Testis (tissue), 3 donors: ENCODE data around the gene BLMH. TPM values are rescaled to one million over a fixed set of nuclear protein-coding genes. Genes with fewer than 3 reads are reported as not detected.

ENCODE experiments used
- DNase-seq: peaks from one replicate; pipeline ENCODE4 v3.0.0-alpha.2; 2019
- H3K27ac ChIP-seq, 2 donors: fragments of 200-600 bp; sonication (generic); one replicate each; pipeline ENCODE4 v1.5.1; 2019
- H3K27me3 ChIP-seq: fragments of 200-600 bp; sonication (generic); one replicate; pipeline ENCODE4 v1.5.1; 2019
- H3K36me3 ChIP-seq: fragments of 200-600 bp; sonication (generic); one replicate; pipeline ENCODE4 v1.5.1; 2017; ENCODE audit warnings: low read depth; ENCODE audit errors: missing control alignments
- H3K4me1 ChIP-seq: fragments of 200-600 bp; sonication (generic); one replicate; pipeline ENCODE4 v1.5.1; 2019
- H3K4me3 ChIP-seq, 2 donors: fragments of 200-600 bp; sonication (generic); one replicate each; pipeline ENCODE4 v1.5.1; 2017 to 2019
- H3K9me3 ChIP-seq: fragments of 200-600 bp; sonication (generic); one replicate; pipeline ENCODE4 v1.5.1; 2017
- CTCF ChIP-seq, 3 experiments: fragments of 450-650 bp in 2 of 3; fragments of 200-600 bp in 1 of 3; sonication (generic) in 1 of 3; IDR thresholded peaks; one replicate each; pipeline ENCODE4 v1.5.1; 2016 to 2019; ENCODE audit warnings: antibody characterized with exemption in 3 of 3, mild to moderate bottlenecking in 2 of 3, moderate library complexity in 1 of 3
- POLR2A ChIP-seq: fragments of 450-650 bp; IDR thresholded peaks from one replicate; pipeline ENCODE4 v1.6.1; 2017; ENCODE audit warnings: antibody characterized with exemption, mild to moderate bottlenecking, moderate library complexity
- WGBS, 2 donors: methylation state at CpG; one replicate each; pipeline ENCODE4 v1.1.5; 2018; 5-methylcytosine and 5-hydroxymethylcytosine counted together
- intact Hi-C: fragments of 100-400 bp; cut with DNase I; formaldehyde crosslinking; loops from one replicate; pipeline ENCODE4 v1.15.1; 2023; ENCODE audit warnings: low total_unique reads
- polyA plus RNA-seq: library from polyadenylated mRNA; stranded (reverse); fragments of 350-450 nt; fragmentation: Illumina TruSeq; extraction: RNeasy Lipid Tissue Mini Kit (QIAGEN cat#74804); gene quantifications from one replicate; pipeline ENCODE4 v1.2.3, GENCODE V29; 2014; ENCODE audit warnings: low read depth, low replicate concordance; ENCODE audit not compliant: insufficient read depth
- total RNA-seq, 2 donors: library from RNA; depleted of rRNA; stranded (reverse); fragments of >200 nt; gene quantifications; one replicate each; pipeline ENCODE4 v1.2.3, GENCODE V29; 2016

BLMH gene
- total and polyA plus RNA-seq, 3 donors from 2014 or later: 36.4 to 54.9 (median 46.9) TPM

DNA sequence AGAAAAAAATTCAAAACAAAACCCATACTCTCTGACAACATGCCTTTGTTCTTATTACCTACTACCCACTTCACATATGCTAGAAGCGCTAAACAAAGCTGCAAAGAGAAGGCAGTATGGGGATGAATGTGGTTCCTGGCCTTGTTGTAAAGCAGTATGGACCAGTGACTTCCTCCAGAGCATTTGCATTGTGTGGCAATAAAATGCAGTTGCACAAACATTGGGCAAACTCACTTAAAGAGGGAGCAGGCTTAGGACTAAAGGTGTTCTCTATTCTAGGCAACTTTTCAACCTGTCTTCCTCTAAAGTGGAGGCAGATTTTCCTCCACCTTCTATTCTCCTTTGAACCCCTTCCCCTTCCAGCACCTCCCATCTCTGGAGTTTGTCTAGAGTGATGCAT, 25.0 kb upstream of the BLMH start:
- H3K9me3 ChIP-seq: no peaks in the 10 kb centered on the region
- H3K4me3 ChIP-seq: no peak overlapping the region
- TF ChIP-seq POLR2A (no peak), CTCF (IDR thresholded peaks at IDR 0.05) (no peak)
- 97 to 100% methylated on average over 1 of the region's 1 CpG for WGBS, 2 donors
- H3K36me3 ChIP-seq: no peaks in the 10 kb centered on the region
- intact Hi-C loops: no loop called here
- no peak for DNase-seq
- no peak overlapping the region for H3K27ac ChIP-seq
- H3K27me3 ChIP-seq: no peaks in the 10 kb centered on the region
- H3K4me1 ChIP-seq: no peaks in the 10 kb centered on the region

- TF ChIP-seq POLR2A (no peak), CTCF (IDR thresholded peaks at IDR 0.05) (no peak)
- Histone ChIP-seq H3K27ac (no peak overlapping the region), H3K36me3 (no peaks in the 10 kb centered on the region), H3K4me1 (no peaks in the 10 kb centered on the region), H3K4me3 (no peak overlapping the region), H3K9me3 (no peaks in the 10 kb centered on the region), H3K27me3 (no peaks in the 10 kb centered on the region)
- no peak for DNase-seq
- intact Hi-C loops: no loop called here
- WGBS, 2 donors: 67 to 79% methylated on average over 2 of the region's 2 CpGs
Measured at GRCh38 chr17:30315106-30315505, 23.4 kb upstream of the BLMH start.

DNA sequence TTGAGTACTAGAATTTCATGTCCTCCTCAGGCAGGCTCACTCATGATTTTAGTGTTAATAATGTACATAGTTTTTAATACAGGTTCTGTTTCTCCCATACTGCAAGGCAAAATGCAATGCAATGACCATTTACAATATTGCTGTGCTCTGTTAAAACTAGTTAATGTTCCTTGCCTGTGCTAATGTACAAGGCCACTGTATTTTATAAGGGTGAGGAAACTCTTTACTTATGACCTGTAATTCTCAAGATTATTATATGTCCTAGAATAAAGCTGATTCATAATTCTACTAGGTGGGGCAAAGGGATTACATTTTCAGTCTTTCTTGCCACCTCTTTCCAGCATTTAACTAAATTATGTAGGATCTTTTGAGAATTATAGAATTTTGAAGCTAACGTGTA, 22.7 kb upstream of the BLMH start:
- no peaks in the 10 kb centered on the region for H3K36me3 ChIP-seq
- TF ChIP-seq CTCF (IDR thresholded peaks at IDR 0.05): no peak
- no peak for TF ChIP-seq POLR2A
- no peaks in the 10 kb centered on the region for H3K27me3 ChIP-seq
- no peaks in the 10 kb centered on the region for H3K9me3 ChIP-seq
- no peaks in the 10 kb centered on the region for H3K4me1 ChIP-seq
- H3K4me3 ChIP-seq: no peak overlapping the region
- no peak for DNase-seq
- 60 to 71% methylated on average over 1 of the region's 1 CpG for WGBS, 2 donors
- intact Hi-C loops: no loop called here
- H3K27ac ChIP-seq: no peak overlapping the region

DNA sequence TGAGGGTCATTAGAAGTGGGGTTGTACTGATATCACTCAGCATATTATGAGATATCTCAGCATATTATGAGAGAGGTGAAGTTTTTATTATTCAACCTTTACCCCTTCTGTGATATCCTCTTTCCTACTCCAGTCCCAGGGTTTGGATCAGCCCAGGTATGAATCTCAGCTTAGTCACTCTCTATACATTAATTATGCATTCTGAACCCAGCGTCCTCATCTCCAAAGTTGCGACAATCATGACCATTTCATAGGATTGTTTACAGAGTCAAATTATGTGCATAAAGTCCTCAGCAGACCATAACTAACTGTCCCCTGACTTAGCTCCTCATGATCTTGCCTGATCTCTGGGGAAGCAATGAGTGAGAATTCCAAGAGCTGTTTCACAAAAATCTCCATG, 20.5 kb upstream of the BLMH start:
- TF ChIP-seq POLR2A (no peak), CTCF (IDR thresholded peaks at IDR 0.05) (no peak)
- Histone ChIP-seq H3K27me3 (no peaks in the 10 kb centered on the region), H3K4me3 (no peak overlapping the region), H3K4me1 (no peaks in the 10 kb centered on the region), H3K9me3 (no peaks in the 10 kb centered on the region), H3K27ac (no peak overlapping the region), H3K36me3 (no peaks in the 10 kb centered on the region)
- WGBS, 2 donors: 85 to 89% methylated on average over 2 of the region's 2 CpGs
- intact Hi-C loops: no loop called here
- no peak for DNase-seq

- no peaks in the 10 kb centered on the region for H3K9me3 ChIP-seq
- no peak overlapping the region for H3K4me3 ChIP-seq
- no peaks in the 10 kb centered on the region for H3K36me3 ChIP-seq
- H3K27me3 ChIP-seq: no peaks in the 10 kb centered on the region
- no peak overlapping the region for H3K27ac ChIP-seq
- 95% methylated on average over 2 of the region's 2 CpGs for WGBS, 2 donors
- no peaks in the 10 kb centered on the region for H3K4me1 ChIP-seq
- no peak for DNase-seq
- TF ChIP-seq CTCF (IDR thresholded peaks at IDR 0.05) (no peak), POLR2A (no peak)
- intact Hi-C loops: no loop called here
Measured at GRCh38 chr17:30310562-30310961, 18.8 kb upstream of the BLMH start.
